ENCODE data around the gene FLNC.

The FLNC gene, protein sequence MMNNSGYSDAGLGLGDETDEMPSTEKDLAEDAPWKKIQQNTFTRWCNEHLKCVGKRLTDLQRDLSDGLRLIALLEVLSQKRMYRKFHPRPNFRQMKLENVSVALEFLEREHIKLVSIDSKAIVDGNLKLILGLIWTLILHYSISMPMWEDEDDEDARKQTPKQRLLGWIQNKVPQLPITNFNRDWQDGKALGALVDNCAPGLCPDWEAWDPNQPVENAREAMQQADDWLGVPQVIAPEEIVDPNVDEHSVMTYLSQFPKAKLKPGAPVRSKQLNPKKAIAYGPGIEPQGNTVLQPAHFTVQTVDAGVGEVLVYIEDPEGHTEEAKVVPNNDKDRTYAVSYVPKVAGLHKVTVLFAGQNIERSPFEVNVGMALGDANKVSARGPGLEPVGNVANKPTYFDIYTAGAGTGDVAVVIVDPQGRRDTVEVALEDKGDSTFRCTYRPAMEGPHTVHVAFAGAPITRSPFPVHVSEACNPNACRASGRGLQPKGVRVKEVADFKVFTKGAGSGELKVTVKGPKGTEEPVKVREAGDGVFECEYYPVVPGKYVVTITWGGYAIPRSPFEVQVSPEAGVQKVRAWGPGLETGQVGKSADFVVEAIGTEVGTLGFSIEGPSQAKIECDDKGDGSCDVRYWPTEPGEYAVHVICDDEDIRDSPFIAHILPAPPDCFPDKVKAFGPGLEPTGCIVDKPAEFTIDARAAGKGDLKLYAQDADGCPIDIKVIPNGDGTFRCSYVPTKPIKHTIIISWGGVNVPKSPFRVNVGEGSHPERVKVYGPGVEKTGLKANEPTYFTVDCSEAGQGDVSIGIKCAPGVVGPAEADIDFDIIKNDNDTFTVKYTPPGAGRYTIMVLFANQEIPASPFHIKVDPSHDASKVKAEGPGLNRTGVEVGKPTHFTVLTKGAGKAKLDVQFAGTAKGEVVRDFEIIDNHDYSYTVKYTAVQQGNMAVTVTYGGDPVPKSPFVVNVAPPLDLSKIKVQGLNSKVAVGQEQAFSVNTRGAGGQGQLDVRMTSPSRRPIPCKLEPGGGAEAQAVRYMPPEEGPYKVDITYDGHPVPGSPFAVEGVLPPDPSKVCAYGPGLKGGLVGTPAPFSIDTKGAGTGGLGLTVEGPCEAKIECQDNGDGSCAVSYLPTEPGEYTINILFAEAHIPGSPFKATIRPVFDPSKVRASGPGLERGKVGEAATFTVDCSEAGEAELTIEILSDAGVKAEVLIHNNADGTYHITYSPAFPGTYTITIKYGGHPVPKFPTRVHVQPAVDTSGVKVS (N-terminal part only)

DNA sequence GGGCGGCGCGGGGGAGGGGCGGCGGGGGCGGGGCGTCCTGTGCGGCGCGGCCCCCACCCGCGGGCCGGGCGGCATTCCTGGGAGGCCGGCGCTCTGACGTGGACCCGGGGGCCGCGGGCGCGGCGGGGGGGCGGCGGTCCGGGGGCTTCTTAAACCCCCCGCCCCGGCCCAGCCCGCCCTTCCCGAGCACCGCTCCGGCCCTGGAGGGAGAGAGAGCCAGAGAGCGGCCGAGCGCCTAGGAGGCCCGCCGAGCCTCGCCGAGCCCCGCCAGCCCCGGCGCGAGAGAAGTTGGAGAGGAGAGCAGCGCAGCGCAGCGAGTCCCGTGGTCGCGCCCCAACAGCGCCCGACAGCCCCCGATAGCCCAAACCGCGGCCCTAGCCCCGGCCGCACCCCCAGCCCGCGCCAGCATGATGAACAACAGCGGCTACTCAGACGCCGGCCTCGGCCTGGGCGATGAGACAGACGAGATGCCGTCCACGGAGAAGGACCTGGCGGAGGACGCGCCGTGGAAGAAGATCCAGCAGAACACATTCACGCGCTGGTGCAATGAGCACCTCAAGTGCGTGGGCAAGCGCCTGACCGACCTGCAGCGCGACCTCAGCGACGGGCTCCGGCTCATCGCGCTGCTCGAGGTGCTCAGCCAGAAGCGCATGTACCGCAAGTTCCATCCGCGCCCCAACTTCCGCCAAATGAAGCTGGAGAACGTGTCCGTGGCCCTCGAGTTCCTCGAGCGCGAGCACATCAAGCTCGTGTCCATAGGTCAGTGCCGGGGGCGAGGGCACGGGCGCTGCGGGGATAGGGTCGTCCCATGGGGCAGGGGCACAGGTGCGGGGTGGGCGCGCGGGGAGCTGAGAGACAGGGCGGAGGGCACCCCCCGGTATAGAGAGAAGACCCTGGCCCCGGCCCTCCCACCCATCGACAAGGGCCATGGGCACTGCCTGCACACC is at the start of gene FLNC:
Gene FLNC, plus strand, starts transcription at position 176 of the 947 bp plus-strand sequence. Its CDS starts 232 bp downstream, at position 408.
- no peaks in the 10 kb centered on the region for H3K36me3 ChIP-seq (ENCODE audit: control insufficient read depth in 1 of 2, insufficient read depth in 2 of 2, low read length in 2 of 2)
- peaks cover 0 to 16% of the 10 kb centered on the region in 2 donors for H3K4me1 ChIP-seq (ENCODE audit: control insufficient read depth in 1 of 2, insufficient read depth in 2 of 2, low read length in 2 of 2)
- H3K27ac ChIP-seq (ENCODE audit: low read depth, low read length) = peak within 1 kb of the TSS; percentile 42
- H3K4me3 ChIP-seq (ENCODE audit: low read depth in 1 of 2, low read length in 2 of 2) = peak within 1 kb of the TSS; percentile 56 to 68
- no peaks in the 10 kb centered on the region for H3K9me3 ChIP-seq (ENCODE audit: control insufficient read depth in 1 of 2, low read length in 2 of 2)
- no peak within 1 kb of the TSS for H3K9ac ChIP-seq (ENCODE audit: low read depth in 1 of 2, low read length in 2 of 2)
- peaks cover 24 to 32% of the 10 kb centered on the region in 2 donors for H3K27me3 ChIP-seq (ENCODE audit: control insufficient read depth in 1 of 2, insufficient read depth in 2 of 2, low read length in 2 of 2)

DNA sequence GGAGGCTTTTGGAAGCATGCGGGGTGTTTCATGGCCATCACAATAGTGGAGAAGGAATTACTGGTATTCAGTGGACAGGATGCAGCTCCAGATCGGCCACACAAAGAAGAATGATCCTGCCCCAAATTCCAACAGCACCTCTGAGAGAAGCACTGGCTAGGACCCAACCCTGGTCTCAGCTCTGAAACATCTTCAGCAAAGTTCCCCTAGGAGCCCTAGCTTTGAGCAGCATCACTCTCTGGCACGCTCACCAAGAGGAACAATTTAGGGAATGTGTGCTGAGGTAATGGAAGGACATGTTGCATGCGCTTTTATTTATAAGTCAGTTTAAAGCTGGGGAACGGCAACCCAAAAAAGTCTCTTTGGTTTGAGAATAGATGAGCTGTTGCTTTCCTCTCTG is 49.1 kb upstream of the FLNC start:
- Histone ChIP-seq H3K4me1 (ENCODE audit: control insufficient read depth in 1 of 2, insufficient read depth in 2 of 2, low read length in 2 of 2) (no peaks in the 10 kb centered on the region), H3K36me3 (ENCODE audit: control insufficient read depth in 1 of 2, insufficient read depth in 2 of 2, low read length in 2 of 2) (no peaks in the 10 kb centered on the region), H3K9me3 (ENCODE audit: control insufficient read depth in 1 of 2, low read length in 2 of 2) (peaks cover 2 to 12% of the 10 kb centered on the region in 2 donors), H3K27me3 (ENCODE audit: control insufficient read depth in 1 of 2, insufficient read depth in 2 of 2, low read length in 2 of 2) (no peaks in the 10 kb centered on the region), H3K4me3 (ENCODE audit: low read depth in 1 of 2, low read length in 2 of 2) (no peak overlapping the region), H3K27ac (ENCODE audit: low read depth, low read length) (no peak overlapping the region), H3K9ac (ENCODE audit: low read depth in 1 of 2, low read length in 2 of 2) (no peak overlapping the region)

DNA sequence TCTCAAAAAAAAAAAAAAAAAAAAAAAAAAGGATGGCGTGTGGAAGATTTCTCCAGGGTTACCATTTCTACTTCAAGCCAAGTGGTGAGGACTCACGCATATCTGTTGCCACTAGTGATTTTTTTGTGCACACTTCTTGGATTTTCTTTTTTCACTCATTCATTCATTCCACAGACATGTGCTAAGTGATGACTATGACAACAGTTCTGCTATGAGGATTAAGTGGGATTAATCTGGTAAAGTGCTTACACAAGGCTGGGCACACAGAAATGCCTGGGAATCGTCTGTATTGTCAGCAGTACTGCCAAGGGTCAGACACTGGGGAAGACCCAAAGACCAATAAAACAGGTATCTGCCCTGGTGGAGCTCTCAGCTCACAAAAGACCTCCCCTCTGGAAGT is 48.4 kb upstream of the FLNC start:
- Histone ChIP-seq H3K9ac (ENCODE audit: low read depth in 1 of 2, low read length in 2 of 2) (no peak overlapping the region), H3K4me1 (ENCODE audit: control insufficient read depth in 1 of 2, insufficient read depth in 2 of 2, low read length in 2 of 2) (no peaks in the 10 kb centered on the region), H3K27me3 (ENCODE audit: control insufficient read depth in 1 of 2, insufficient read depth in 2 of 2, low read length in 2 of 2) (no peaks in the 10 kb centered on the region), H3K9me3 (ENCODE audit: control insufficient read depth in 1 of 2, low read length in 2 of 2) (peaks cover 2 to 12% of the 10 kb centered on the region in 2 donors), H3K27ac (ENCODE audit: low read depth, low read length) (no peak overlapping the region), H3K4me3 (ENCODE audit: low read depth in 1 of 2, low read length in 2 of 2) (no peak overlapping the region), H3K36me3 (ENCODE audit: control insufficient read depth in 1 of 2, insufficient read depth in 2 of 2, low read length in 2 of 2) (no peaks in the 10 kb centered on the region)

DNA sequence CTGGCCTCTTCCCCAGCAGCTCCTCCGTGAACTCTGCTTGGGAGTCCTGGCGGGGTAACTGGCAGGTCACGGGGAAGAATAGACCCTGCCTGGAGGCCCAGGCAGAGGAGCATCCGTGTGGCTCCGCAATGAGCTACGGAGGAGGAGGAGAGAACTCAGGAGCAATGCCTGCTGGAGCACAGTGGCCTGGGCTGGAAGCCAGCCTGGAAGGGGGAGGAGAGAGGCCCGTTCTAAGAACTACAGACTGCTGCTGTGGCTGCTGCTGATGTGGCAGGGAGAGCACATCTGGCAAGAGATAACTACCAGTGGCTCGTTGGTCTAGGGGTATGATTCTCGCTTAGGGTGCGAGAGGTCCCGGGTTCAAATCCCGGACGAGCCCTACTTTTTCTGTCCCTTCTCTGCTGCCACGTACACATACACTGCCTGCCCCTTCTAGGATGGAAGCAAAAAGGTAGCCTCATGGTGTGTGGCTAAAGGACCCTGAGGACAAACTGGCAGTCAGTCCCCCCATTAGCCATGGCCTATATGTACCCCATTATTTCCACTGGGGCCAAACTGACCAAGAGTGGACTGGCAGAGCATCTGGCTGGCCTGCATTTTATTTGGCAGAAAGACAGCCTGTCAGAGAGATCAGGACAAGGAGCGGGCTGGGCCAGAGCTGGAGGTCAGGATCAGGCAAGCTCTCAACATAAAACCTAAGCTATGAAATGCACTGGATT is 46.9 kb upstream of the FLNC start:
- H3K9me3 ChIP-seq (ENCODE audit: control insufficient read depth in 1 of 2, low read length in 2 of 2) = no peaks in the 10 kb centered on the region
- H3K36me3 ChIP-seq (ENCODE audit: control insufficient read depth in 1 of 2, insufficient read depth in 2 of 2, low read length in 2 of 2) = no peaks in the 10 kb centered on the region
- no peaks in the 10 kb centered on the region for H3K4me1 ChIP-seq (ENCODE audit: control insufficient read depth in 1 of 2, insufficient read depth in 2 of 2, low read length in 2 of 2)
- no peak overlapping the region for H3K27ac ChIP-seq (ENCODE audit: low read depth, low read length)
- no peaks in the 10 kb centered on the region for H3K27me3 ChIP-seq (ENCODE audit: control insufficient read depth in 1 of 2, insufficient read depth in 2 of 2, low read length in 2 of 2)
- H3K4me3 ChIP-seq (ENCODE audit: low read depth in 1 of 2, low read length in 2 of 2) = no peak overlapping the region
- H3K9ac ChIP-seq (ENCODE audit: low read depth in 1 of 2, low read length in 2 of 2) = no peak overlapping the region

DNA sequence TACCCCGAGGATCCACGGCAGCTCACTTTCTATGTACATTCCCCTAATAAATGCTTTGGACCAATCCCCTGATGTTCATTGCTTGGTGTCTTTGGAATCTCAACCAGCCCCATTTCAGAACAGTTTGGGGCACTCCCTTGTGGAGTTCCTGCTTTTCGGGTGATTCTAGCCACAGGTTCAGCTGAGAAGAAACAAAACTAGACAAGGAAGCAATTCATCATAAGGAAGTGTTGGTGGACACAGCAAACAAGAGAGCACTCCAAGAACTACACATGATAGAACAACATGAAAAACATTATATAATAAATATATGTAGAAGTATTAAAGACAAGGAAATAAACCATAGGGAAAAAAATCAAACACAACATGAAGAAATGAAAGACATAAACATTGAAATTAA is 44.5 kb upstream of the FLNC start:
- H3K9ac ChIP-seq (ENCODE audit: low read depth in 1 of 2, low read length in 2 of 2) = no peak overlapping the region
- no peaks in the 10 kb centered on the region for H3K9me3 ChIP-seq (ENCODE audit: control insufficient read depth in 1 of 2, low read length in 2 of 2)
- no peaks in the 10 kb centered on the region for H3K27me3 ChIP-seq (ENCODE audit: control insufficient read depth in 1 of 2, insufficient read depth in 2 of 2, low read length in 2 of 2)
- no peak overlapping the region for H3K4me3 ChIP-seq (ENCODE audit: low read depth in 1 of 2, low read length in 2 of 2)
- H3K36me3 ChIP-seq (ENCODE audit: control insufficient read depth in 1 of 2, insufficient read depth in 2 of 2, low read length in 2 of 2) = no peaks in the 10 kb centered on the region
- peaks cover 0 to 4% of the 10 kb centered on the region in 2 donors for H3K4me1 ChIP-seq (ENCODE audit: control insufficient read depth in 1 of 2, insufficient read depth in 2 of 2, low read length in 2 of 2)
- H3K27ac ChIP-seq (ENCODE audit: low read depth, low read length) = no peak overlapping the region

DNA sequence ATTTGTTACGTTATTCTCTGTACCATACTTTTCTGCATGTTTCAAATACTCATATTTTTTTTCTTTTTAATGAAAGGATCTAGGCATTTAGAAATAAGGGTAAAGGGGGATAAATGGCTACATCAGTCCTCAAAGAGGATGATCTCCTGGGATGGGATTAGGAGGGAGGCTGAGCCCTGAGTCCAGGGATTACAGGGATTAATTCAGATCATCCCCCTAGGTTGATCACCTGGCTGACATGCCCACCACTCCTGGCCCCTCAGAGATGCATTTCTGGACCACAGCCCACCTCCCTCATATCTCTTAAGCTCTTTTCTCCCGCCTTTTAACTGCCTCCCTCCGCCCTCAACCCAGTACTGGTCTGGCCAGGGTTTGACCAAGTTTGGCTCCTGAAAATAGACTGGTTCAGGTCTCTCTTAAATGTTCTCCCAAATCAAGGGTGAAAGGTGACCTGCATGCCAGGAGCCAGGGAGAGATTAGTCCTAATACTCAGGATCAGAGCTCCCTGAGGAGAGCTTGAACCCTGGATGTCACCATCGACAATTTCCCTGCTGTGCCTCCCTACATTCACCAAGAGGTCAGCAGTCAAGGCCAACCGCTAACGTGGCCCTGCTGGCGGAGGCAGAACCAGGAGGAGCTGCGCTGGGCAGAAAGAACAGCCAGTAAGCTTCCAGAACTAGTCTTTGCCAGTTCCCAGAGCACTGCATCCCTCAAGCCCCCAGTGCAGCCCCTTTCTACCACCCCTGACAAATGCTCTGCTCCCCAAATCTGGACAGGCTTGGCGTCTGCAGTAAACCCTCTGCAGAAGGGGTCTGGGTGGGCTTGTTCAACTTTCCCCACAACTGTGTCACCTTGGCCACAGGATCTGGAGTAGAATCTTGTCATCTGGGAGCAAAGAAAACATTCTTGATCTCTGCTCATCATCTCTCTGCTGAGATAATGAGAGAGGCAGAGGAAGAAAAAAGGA is 41.5 kb upstream of the FLNC start:
- Histone ChIP-seq H3K27ac (ENCODE audit: low read depth, low read length) (no peak overlapping the region), H3K36me3 (ENCODE audit: control insufficient read depth in 1 of 2, insufficient read depth in 2 of 2, low read length in 2 of 2) (no peaks in the 10 kb centered on the region), H3K4me3 (ENCODE audit: low read depth in 1 of 2, low read length in 2 of 2) (no peak overlapping the region), H3K27me3 (ENCODE audit: control insufficient read depth in 1 of 2, insufficient read depth in 2 of 2, low read length in 2 of 2) (peaks cover 0 to 5% of the 10 kb centered on the region in 2 donors), H3K9me3 (ENCODE audit: control insufficient read depth in 1 of 2, low read length in 2 of 2) (no peaks in the 10 kb centered on the region), H3K9ac (ENCODE audit: low read depth in 1 of 2, low read length in 2 of 2) (no peak overlapping the region), H3K4me1 (ENCODE audit: control insufficient read depth in 1 of 2, insufficient read depth in 2 of 2, low read length in 2 of 2) (peaks cover 7 to 10% of the 10 kb centered on the region in 2 donors)

DNA sequence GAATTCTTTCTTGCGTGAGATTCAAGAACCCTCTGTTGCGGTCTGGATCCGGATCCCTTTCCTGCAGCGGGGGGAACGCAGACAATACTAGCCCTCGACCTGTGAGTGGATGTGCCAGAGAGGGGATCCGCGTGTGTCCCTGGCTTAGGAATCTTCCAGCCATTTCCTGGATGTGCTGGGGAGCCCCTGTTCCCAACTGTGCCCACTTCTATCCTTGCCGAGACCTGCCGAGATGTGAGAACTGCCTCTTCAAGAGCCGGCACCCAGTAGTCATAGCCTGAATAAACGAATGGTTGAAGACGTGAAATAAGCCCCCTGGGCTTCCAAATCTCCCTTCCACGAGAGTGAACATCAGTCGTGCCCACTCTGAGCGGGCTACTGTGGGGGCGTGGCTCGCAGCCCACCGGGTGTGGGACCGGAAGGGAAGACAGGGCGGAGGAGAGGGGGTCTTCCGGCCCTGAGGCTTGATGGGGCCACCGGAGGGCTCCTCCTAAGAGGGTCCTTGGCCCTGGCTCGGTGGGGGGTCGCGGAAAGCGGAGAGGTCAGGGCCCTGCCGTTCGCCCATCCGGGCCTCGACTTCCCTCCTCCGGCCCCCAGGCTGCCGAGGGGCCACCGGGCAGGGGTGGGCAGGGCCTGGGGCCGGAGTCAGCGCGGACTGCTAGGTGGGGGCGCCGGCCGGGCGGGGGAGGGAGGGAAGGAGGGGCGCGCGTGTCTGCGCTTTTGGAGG is 39.7 kb upstream of the FLNC start:
- peaks cover 0 to 5% of the 10 kb centered on the region in 2 donors for H3K27me3 ChIP-seq (ENCODE audit: control insufficient read depth in 1 of 2, insufficient read depth in 2 of 2, low read length in 2 of 2)
- H3K4me3 ChIP-seq (ENCODE audit: low read depth in 1 of 2, low read length in 2 of 2) = peak overlapping the region; percentile 66 to 80
- no peak overlapping the region for H3K9ac ChIP-seq (ENCODE audit: low read depth in 1 of 2, low read length in 2 of 2)
- no peaks in the 10 kb centered on the region for H3K9me3 ChIP-seq (ENCODE audit: control insufficient read depth in 1 of 2, low read length in 2 of 2)
- H3K27ac ChIP-seq (ENCODE audit: low read depth, low read length) = no peak overlapping the region
- no peaks in the 10 kb centered on the region for H3K36me3 ChIP-seq (ENCODE audit: control insufficient read depth in 1 of 2, insufficient read depth in 2 of 2, low read length in 2 of 2)
- peaks cover 7 to 10% of the 10 kb centered on the region in 2 donors for H3K4me1 ChIP-seq (ENCODE audit: control insufficient read depth in 1 of 2, insufficient read depth in 2 of 2, low read length in 2 of 2)

All from duodenal mucosa (tissue), 2 donors.